Thyroid gland (tissue), 4 donors: ENCODE measurements around the gene NUP98.

ENCODE experiments used
- POLR2A ChIP-seq, 2 donors: fragments of 450-650 bp; IDR thresholded peaks; one replicate each; pipeline ENCODE4 v1.6.1; 2017; ENCODE audit warnings: antibody characterized with exemption in 2 of 2, mild to moderate bottlenecking in 2 of 2, moderate library complexity in 1 of 2
- TF ChIP-seq, protein P1 (sequence below), 6 experiments: fragments of 200-600 bp in 3 of 6; fragments of 450-650 bp in 3 of 6; sonication (generic) in 3 of 6; IDR thresholded peaks; one replicate each; pipeline ENCODE4 v1.5.1; 2016 to 2019; ENCODE audit warnings: antibody characterized with exemption in 6 of 6, mild to moderate bottlenecking in 2 of 6, inconsistent platforms in 1 of 6, moderate library complexity in 1 of 6

DNA sequence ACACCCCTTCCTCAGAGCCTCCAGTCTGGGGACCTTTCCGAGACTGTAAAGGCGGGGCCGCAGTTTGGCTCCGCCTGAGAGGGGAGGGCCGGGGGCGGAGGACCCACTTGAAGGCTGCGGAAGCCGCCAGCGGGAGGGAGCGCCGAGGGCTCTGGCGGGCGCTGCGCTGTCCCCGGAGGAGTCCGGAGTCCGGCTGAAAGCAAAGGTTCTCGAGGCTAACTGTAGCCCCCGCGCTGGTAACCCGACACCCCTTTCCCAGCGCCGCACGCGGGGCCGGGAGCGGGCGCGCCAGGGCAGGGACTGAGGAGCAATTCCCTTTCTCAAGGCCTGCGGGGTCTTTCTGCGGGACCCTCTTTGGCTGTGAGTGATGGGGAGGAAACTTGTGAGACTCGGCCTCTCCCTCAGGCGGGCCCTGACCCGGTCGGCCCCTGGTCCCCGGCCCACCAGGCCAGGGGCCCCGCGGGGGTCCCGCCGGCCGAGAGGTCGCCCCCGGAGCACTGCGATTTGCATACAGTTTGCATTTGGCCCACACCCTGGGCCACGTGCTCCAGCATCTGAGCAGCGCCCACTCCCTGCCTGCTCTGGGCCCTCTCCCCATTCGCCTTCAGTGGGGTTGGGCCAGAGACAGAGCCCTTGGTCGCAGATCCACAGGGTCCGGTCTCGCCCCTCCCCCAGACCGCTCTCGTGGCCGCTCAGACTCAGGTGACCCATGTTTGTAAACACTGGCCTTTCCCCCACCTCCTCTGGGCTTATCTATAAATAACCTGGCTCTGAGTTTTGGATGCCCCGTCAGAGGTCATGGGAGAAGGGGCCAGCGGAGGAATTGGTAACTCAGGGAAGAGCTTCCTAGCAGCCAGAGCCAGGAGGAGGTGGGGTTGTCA is 155.0 kb downstream of the NUP98 start:
- TF ChIP-seq, protein P1, sequence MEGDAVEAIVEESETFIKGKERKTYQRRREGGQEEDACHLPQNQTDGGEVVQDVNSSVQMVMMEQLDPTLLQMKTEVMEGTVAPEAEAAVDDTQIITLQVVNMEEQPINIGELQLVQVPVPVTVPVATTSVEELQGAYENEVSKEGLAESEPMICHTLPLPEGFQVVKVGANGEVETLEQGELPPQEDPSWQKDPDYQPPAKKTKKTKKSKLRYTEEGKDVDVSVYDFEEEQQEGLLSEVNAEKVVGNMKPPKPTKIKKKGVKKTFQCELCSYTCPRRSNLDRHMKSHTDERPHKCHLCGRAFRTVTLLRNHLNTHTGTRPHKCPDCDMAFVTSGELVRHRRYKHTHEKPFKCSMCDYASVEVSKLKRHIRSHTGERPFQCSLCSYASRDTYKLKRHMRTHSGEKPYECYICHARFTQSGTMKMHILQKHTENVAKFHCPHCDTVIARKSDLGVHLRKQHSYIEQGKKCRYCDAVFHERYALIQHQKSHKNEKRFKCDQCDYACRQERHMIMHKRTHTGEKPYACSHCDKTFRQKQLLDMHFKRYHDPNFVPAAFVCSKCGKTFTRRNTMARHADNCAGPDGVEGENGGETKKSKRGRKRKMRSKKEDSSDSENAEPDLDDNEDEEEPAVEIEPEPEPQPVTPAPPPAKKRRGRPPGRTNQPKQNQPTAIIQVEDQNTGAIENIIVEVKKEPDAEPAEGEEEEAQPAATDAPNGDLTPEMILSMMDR (IDR thresholded peaks at IDR 0.05), result no peak
- peak in 1 of 2 donors; percentile 79 for TF ChIP-seq POLR2A (IDR thresholded peaks at IDR 0.05)
